ENCODE measurements around the gene UROD.

The UROD gene

GRCh38 chr1:45026446-45026845 is 14.4 kb downstream of the UROD start:
- no peak for TF ChIP-seq CTCF (IDR thresholded peaks at IDR 0.05; ENCODE audit: low read length, missing control alignments)
- no peak for DNase-seq (ENCODE audit: low read depth)

GRCh38 chr1:45032837-45033236 is 20.8 kb downstream of the UROD start:
- no peak overlapping the region for H3K4me3 ChIP-seq (replicated peaks; ENCODE audit: low read depth, low read length)
- TF ChIP-seq CTCF (IDR thresholded peaks at IDR 0.05; ENCODE audit: low read length, missing control alignments), result no peak
- no peak for DNase-seq (ENCODE audit: low read depth)

More at GRCh38 chr1:45026446-45026845, 14.4 kb downstream of the UROD start:
- no peak overlapping the region for H3K4me3 ChIP-seq (replicated peaks; ENCODE audit: low read depth, low read length)

- no peak for TF ChIP-seq CTCF (IDR thresholded peaks at IDR 0.05; ENCODE audit: low read length, missing control alignments)
- DNase-seq (ENCODE audit: low read depth), result no peak
- no peak overlapping the region for H3K4me3 ChIP-seq (replicated peaks; ENCODE audit: low read depth, low read length)
These were observed 21.3 kb downstream of the UROD start for GRCh38 chr1:45033356-45033755.

GRCh38 chr1:45035631-45036301 is 23.7 kb downstream of the UROD start:
- no peak for DNase-seq (ENCODE audit: low read depth)
- no peak for TF ChIP-seq CTCF (IDR thresholded peaks at IDR 0.05; ENCODE audit: low read length, missing control alignments)
- H3K4me3 ChIP-seq (replicated peaks; ENCODE audit: low read depth, low read length), result no peak overlapping the region

- DNase-seq (ENCODE audit: low read depth), result peak; percentile 5
- no peak for TF ChIP-seq CTCF (IDR thresholded peaks at IDR 0.05; ENCODE audit: low read length, missing control alignments)
- H3K4me3 ChIP-seq (replicated peaks; ENCODE audit: low read depth, low read length), result no peak overlapping the region
These were observed 25.4 kb downstream of the UROD start for GRCh38 chr1:45037456-45037855.

GRCh38 chr1:45038240-45038639 is 26.2 kb downstream of the UROD start:
- H3K4me3 ChIP-seq (replicated peaks; ENCODE audit: low read depth, low read length), result no peak overlapping the region
- no peak for DNase-seq (ENCODE audit: low read depth)
- TF ChIP-seq CTCF (IDR thresholded peaks at IDR 0.05; ENCODE audit: low read length, missing control alignments), result no peak

Measured in fibroblast of pulmonary artery (primary cell).